ENCODE data around the gene INPP4A. TPM values are rescaled to one million over a fixed set of nuclear protein-coding genes. Genes with fewer than 3 reads are reported as not detected.

The INPP4A gene
- total RNA-seq, 1 donor from 2014 or later: 32.4 TPM

GRCh38 chr2:98605076-98605475 lies 160.4 kb downstream of the INPP4A start:
- no peaks in the 10 kb centered on the region for H3K27me3 Mint-ChIP-seq (ENCODE audit: low read depth)
- H3K9me3 Mint-ChIP-seq: no peaks in the 10 kb centered on the region
- no peak for TF ChIP-seq CTCF (conservative IDR thresholded peaks at IDR 0.05)
- H3K4me1 Mint-ChIP-seq: peaks cover 23% of the 10 kb centered on the region
- no peak overlapping the region for H3K27ac Mint-ChIP-seq (ENCODE audit: unreplicated experiment)
- H3K36me3 Mint-ChIP-seq (ENCODE audit: low read depth): no peaks in the 10 kb centered on the region
- H3K4me3 Mint-ChIP-seq: peak overlapping the region; percentile 88
- no peak for DNase-seq (ENCODE audit: low read depth, low spot score)

GRCh38 chr2:98606431-98606830 lies 161.8 kb downstream of the INPP4A start:
- H3K4me1 Mint-ChIP-seq: peaks cover 37% of the 10 kb centered on the region
- peak overlapping the region; percentile 88 for H3K4me3 Mint-ChIP-seq
- no peak for DNase-seq (ENCODE audit: low read depth, low spot score)
- no peaks in the 10 kb centered on the region for H3K36me3 Mint-ChIP-seq (ENCODE audit: low read depth)
- no peak for TF ChIP-seq CTCF (conservative IDR thresholded peaks at IDR 0.05)
- no peak overlapping the region for H3K27ac Mint-ChIP-seq (ENCODE audit: unreplicated experiment)
- no peaks in the 10 kb centered on the region for H3K9me3 Mint-ChIP-seq
- H3K27me3 Mint-ChIP-seq (ENCODE audit: low read depth): no peaks in the 10 kb centered on the region

GRCh38 chr2:98607104-98607503 lies 162.4 kb downstream of the INPP4A start:
- no peak for DNase-seq (ENCODE audit: low read depth, low spot score)
- H3K36me3 Mint-ChIP-seq (ENCODE audit: low read depth): no peaks in the 10 kb centered on the region
- H3K27ac Mint-ChIP-seq (ENCODE audit: unreplicated experiment): no peak overlapping the region
- no peak for TF ChIP-seq CTCF (conservative IDR thresholded peaks at IDR 0.05)
- no peaks in the 10 kb centered on the region for H3K27me3 Mint-ChIP-seq (ENCODE audit: low read depth)
- peak overlapping the region; percentile 88 for H3K4me3 Mint-ChIP-seq
- H3K9me3 Mint-ChIP-seq: no peaks in the 10 kb centered on the region
- H3K4me1 Mint-ChIP-seq: peaks cover 38% of the 10 kb centered on the region

GRCh38 chr2:98607741-98608115 lies 163.1 kb downstream of the INPP4A start:
- peaks cover 38% of the 10 kb centered on the region for H3K4me1 Mint-ChIP-seq

GRCh38 chr2:98608116-98608961 lies 163.7 kb downstream of the INPP4A start, which contains the start of the genes COA5 and UNC50:
COA5 (minus strand) TSS chr2:98608512; CDS start chr2:98608405, 107 bp downstream.
UNC50 (plus strand) TSS chr2:98608589; CDS start chr2:98609760, 1,171 bp downstream.
- peak within 1 kb of the TSS; percentile 86 for H3K27ac Mint-ChIP-seq (ENCODE audit: unreplicated experiment)
- no peaks in the 10 kb centered on the region for H3K9me3 Mint-ChIP-seq
- TF ChIP-seq CTCF (conservative IDR thresholded peaks at IDR 0.05): no peak
- peak; percentile 78 for DNase-seq (ENCODE audit: low read depth, low spot score)
- peaks cover 38% of the 10 kb centered on the region for H3K4me1 Mint-ChIP-seq
- peaks cover 3% of the 10 kb centered on the region for H3K36me3 Mint-ChIP-seq (ENCODE audit: low read depth)
- H3K27me3 Mint-ChIP-seq (ENCODE audit: low read depth): no peaks in the 10 kb centered on the region
- peak within 1 kb of the TSS; percentile 88 for H3K4me3 Mint-ChIP-seq

More at GRCh38 chr2:98607741-98608115, 163.1 kb downstream of the INPP4A start:
- no peak for DNase-seq (ENCODE audit: low read depth, low spot score)
- H3K27ac Mint-ChIP-seq (ENCODE audit: unreplicated experiment): peak overlapping the region; percentile 86
- no peaks in the 10 kb centered on the region for H3K9me3 Mint-ChIP-seq
- H3K4me3 Mint-ChIP-seq: peak overlapping the region; percentile 88
- H3K36me3 Mint-ChIP-seq (ENCODE audit: low read depth): no peaks in the 10 kb centered on the region
- no peaks in the 10 kb centered on the region for H3K27me3 Mint-ChIP-seq (ENCODE audit: low read depth)
- no peak for TF ChIP-seq CTCF (conservative IDR thresholded peaks at IDR 0.05)

Data from neural crest cell (in vitro differentiated cells).